Neural cell (in vitro differentiated cells): ENCODE measurements around the gene CRTC1.

Experiments used
- CTCF ChIP-seq: fragments of 450-650 bp; IDR thresholded peaks from 2 replicates; pipeline ENCODE4 v1.5.1; 2014; ENCODE audit warnings: antibody characterized with exemption, mild to moderate bottlenecking, moderate library complexity; ENCODE audit not compliant: poor library complexity, severe bottlenecking
- EP300 ChIP-seq: fragments of 450-650 bp; conservative IDR thresholded peaks from 2 replicates; pipeline ENCODE4 v1.6.1; 2014; ENCODE audit warnings: antibody characterized with exemption, mild to moderate bottlenecking, moderate library complexity; ENCODE audit not compliant: poor library complexity, severe bottlenecking
- EZH2 ChIP-seq: fragments of 200-600, 300-800 bp; shearing (Covaris generic), sonication (generic); IDR thresholded peaks from 2 replicates; pipeline ENCODE4 v1.6.1; 2014; ENCODE audit warnings: antibody characterized with exemption, low read length, borderline replicate concordance, mild to moderate bottlenecking; ENCODE audit not compliant: insufficient read depth, poor library complexity, severe bottlenecking
- MXI1 ChIP-seq: fragments of 450-650 bp; conservative IDR thresholded peaks from 2 replicates; pipeline ENCODE4 v1.6.1; 2014; ENCODE audit warnings: antibody characterized with exemption, mild to moderate bottlenecking; ENCODE audit not compliant: poor library complexity, severe bottlenecking
- POLR2AphosphoS5 ChIP-seq: IDR thresholded peaks from 2 replicates; pipeline ENCODE4 v1.6.1; 2012
- RAD21 ChIP-seq: fragments of 450-650 bp; conservative IDR thresholded peaks from 2 replicates; pipeline ENCODE4 v1.6.1; 2014; ENCODE audit warnings: antibody characterized with exemption, mild to moderate bottlenecking, moderate library complexity
- REST ChIP-seq: IDR thresholded peaks from 2 replicates; pipeline ENCODE4 v1.6.1; 2012; ENCODE audit warnings: borderline replicate concordance
- SMC3 ChIP-seq: fragments of 450-650 bp; conservative IDR thresholded peaks from 2 replicates; pipeline ENCODE4 v1.6.1; 2014; ENCODE audit warnings: antibody characterized with exemption, mild to moderate bottlenecking, moderate library complexity; ENCODE audit not compliant: poor library complexity
- TAF1 ChIP-seq: IDR thresholded peaks from 2 replicates; pipeline ENCODE4 v1.6.1; 2012; ENCODE audit warnings: low read depth

DNA sequence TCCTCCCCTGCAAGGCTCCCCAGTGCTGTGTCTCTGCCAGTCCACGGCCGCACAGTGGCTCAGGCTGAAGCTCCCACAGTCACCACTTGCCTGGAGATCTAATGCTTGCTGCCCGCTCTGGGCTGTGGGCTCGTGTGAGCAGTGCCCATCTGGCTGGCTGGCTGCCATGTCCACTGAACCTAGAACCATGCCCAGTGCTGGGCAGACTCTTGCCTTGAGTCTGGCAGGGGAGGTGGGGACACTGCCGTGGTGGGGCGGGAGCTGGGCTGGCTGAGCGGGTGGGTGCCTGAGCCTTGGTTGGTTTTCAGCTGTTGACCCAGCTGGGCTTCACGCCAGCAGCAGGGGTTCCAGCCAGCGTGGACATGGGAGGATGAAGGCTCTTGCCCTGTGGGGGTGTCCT lies 52.3 kb downstream of the CRTC1 start:
- TF ChIP-seq CTCF (no peak), RAD21 (no peak), REST (no peak), TAF1 (no peak), POLR2AphosphoS5 (no peak), EP300 (no peak), EZH2 (no peak), SMC3 (no peak), MXI1 (no peak)
